Left hindlimb (tissue), 1 donor: ENCODE measurements around the gene KLHL40.
"Not testable (repeated sequence)": the region's sequence is repeated elsewhere in the genome, so short reads cannot be mapped to it uniquely, and the experiment has no call there.

Experiments used
- DNase-seq: peaks from one replicate; pipeline ENCODE4 v3.0.0-alpha.2; 2018

Gene KLHL40

DNA sequence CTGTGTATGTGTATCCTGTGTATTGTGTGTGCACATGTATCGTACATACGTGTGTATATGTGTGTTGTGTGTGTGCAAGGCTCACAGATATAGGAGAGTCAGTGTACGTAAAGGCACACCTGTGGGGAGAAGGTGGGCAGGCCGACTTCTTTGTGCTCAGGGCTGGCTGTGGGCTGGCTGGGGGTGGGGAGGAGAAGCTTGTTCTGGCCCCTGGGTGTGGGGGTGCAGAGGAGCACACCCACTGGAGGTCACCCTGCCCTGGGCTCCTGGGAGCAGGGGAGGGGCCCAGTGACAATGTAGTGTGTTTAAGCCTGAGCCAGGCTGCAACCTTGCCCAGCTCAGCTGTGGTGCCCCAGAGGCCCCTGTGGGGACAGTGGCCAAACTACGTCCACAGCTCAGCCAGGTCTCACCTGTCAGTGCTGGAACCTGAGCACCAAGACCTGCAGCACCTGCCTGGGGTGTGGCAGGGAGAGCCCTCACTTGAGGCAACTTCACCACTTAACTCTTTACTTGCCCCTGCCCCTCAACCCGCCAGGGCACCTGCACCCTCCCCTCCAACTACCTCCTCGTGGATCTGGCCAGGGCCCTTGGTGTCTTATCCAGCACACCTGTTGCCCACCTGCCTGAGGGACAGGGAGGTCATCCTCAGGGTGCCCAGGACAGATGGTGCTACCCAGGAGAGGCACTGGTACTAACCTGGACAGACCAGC lies 19.9 kb downstream of the KLHL40 start:
- DNase-seq = no peak

DNA sequence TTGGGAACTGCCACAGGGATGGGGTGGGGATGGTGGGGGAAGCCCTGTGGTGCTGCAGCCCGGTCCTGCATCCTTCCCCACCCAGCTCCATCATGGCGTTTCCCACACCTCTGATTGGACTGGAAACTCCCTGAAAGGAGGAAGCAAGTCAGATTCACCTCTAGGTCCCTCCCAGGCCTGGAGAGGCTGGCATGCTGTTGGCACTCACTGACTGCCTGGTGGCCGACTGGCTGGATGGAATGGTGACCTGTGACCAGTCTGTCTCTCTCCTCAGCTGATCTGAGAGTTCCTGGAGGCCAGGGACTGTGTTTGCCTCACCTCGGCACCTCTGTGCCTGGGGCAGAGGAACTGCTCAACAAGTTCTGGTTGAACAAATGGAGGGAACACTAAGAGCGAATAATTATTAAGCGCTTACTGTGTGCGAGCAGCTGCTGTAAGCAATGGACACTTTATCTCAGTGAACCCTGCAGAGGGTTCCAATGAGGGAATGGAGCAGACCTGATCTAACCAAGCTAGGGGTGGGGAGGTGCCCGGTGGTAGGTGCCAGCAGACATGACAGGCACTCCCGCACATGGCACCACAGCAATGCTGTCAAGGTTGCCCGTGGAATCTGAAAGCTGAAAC lies 20.7 kb downstream of the KLHL40 start:
- no peak for DNase-seq

- no peak for DNase-seq
Observed at GRCh38 chr3:42706721-42707619, 21.6 kb downstream of the KLHL40 start.

GRCh38 chr3:42707620-42708355 lies 22.5 kb downstream of the KLHL40 start:
- no peak for DNase-seq

GRCh38 chr3:42708611-42709151 lies 23.3 kb downstream of the KLHL40 start:
- DNase-seq = no peak

DNA sequence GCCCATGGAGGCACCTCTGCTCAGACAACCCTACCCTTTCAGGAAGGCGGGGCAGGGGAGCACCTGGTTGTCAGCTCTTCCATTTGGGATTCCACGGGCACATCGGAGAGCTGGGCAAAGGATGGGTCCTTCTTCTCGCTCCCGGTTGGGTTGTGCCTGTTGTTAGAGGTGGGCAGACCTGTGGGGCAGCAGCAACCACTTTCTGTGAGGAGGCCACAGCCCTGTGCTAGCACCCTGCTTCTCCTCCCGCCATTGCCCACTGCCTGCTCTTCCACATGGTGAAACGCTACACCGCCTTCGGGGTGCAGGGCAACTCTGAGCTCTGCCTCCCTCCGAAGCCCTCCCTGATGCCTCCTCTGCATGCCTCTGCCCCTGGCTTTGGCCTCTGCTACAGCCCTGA lies 24.3 kb downstream of the KLHL40 start:
- DNase-seq = no peak

DNA sequence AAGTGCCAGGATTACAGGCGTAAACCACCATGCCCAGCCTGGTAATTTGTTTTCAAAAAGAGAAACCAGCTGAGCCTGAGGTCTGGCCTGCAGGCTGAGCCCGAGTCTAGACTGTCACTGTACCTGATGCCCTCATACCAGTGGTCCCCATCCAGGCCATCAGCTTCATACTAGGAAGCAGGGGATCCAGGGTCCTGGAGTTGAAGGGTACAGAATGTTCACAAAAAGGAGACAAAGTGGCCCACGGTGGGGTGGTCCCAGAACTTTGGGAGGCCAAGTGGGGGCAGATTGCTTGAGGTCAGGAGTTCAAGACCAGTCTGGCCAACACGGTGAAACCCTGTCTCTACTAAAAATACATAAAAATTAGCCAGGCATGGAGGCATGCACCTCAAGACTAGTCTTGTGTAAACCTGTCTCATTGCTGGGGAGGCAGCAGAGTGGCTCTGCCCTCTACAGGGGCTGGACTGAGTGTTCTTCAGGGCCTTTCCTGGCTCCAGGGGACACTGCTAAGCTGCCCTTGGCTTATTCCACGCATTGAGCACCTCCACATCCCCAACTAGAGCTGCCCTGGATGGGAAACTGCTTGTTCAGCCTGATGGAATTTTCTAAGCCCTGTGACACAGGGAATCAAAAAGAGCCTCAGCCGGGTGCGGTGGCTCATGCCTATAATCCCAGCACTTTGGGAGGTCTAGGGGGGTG lies 25.1 kb downstream of the KLHL40 start:
- no peak for DNase-seq

DNA sequence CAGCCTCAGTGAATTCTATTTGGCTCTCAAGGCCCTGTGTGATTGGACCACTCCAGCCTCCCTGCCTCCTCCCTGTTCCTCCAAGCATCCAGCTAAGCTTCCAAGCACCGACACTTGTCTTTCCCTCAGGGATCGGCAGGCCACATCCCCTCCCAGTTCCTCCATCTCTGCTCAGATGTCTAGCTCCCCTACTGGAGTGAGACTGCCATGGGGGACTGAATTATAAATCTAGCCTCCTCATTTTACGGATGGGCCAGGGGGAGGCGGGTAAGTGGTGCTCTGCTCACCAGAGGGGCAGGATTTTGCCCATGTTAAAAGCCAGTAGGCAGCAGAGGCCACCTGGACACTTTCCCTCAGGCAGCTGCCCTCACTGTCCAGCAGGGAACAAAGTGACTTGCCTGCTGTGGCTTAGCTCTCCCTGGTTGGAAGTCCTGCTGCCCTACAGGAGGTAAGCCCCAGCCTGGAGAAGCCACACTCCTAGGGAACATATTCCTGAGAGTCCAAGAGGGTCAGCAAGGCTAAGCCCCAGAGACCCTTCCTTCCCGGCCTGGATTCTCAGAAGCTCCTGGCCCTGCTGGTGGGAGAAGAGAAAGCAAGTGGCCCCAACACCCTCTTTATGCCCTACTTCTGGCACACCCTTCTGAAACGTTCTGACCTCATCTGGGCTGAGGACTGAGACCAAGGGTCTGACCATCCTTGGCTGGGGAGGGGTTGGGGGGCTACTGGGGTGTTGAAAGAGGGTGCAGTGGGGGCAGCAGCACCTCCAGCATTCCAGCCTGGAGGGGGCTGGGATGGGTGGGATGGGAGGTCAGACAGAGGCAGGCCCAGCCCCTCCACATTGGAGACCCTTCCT lies 26.4 kb downstream of the KLHL40 start:
- DNase-seq = no peak

DNA sequence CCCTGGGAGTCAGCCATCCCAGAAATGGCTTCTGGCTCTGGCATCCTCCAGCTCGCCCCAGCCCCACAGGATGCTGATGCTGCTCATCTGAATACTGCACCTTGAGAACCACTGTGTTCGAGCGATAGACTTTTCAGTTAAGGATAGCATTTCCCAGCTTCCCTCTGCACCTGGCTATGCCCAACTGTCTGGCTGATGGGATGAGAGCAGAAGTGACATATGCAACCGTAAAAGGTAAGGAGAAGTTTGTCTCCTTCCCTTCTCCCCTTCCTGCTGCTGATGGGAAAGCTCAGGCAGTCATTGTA lies 27.0 kb downstream of the KLHL40 start:
- DNase-seq = no peak

DNA sequence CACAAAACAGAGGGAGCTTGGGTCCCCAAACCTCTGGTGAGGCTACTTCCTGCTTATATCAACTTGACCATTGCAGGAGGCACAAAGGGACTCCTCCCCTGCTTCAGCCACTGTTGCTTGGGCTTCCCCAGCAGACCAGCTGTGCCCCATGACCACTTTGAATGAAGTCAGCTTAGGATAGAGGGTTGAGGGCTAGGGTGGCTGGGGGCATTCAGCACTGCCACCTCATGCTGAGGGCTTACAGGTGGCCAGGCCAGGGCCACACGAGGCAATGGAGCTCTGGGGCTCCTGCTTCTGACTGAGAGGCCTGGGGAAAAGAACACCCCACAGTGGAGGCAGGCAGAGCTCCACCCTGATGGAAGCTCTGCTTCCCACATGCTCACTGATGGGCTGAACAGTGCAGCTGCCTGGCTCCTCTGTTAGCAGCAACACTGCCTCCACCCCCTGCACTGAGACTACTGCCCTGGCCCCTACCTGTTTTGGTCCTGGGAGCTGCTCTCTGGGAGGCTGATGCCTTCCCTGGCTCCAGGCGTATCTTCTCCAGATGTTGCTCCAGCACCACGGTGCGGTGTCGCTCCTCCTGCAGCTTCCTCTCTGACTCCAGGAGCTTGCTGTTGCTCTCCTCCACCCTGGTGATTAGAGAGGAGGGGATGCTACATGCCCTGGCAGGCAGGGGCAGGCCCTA lies 27.5 kb downstream of the KLHL40 start:
- DNase-seq = no peak

GRCh38 chr3:42713747-42714146 lies 28.4 kb downstream of the KLHL40 start:
- DNase-seq = no peak

GRCh38 chr3:42714171-42714852 lies 29.0 kb downstream of the KLHL40 start:
- DNase-seq = no peak

GRCh38 chr3:42717306-42717705 lies 32.0 kb downstream of the KLHL40 start:
- DNase-seq = no peak

DNA sequence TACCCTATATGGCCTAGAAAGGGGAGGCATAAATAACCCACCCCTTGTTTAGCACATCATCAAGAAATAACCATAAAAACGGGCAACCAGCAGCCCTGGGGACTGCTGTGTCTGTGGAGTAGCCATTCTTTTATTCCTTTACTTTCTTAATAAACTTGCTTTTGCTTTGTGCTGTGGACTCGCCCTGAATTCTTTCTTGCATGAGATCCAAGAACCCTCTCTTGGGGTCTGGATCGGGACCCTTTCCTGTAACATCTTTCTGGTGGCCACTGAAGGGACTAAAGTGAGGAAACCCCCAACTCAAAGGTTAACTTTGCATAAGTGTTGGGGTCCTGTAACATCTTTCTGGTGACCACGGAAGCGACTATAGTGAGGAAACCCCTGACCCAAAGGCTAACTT lies 33.0 kb downstream of the KLHL40 start:
- DNase-seq = no peak

DNA sequence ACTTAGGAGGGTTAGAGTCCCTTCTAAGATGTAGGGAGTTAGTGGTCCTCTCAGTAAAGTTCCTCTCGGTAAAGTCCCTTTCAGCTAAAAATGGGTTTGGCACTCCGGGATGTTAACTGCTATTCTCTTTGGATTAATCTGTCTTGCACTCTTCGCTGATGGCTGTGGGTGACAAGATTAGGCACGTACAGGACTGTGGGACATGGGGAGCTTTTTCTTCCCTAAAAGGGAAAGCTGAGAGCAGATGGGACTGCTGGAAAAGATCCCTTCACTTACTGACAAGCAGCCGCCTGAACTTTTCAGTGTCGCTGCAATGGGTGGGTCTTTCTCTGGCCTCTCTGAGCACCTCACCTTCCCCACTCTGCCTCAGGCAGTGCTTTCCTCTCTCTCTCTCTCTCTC lies 33.7 kb downstream of the KLHL40 start:
- DNase-seq = no peak

- no peak for DNase-seq
Observed at GRCh38 chr3:42720126-42720525, 34.8 kb downstream of the KLHL40 start.

GRCh38 chr3:42721690-42722089 lies 36.4 kb downstream of the KLHL40 start:
- DNase-seq = no peak

GRCh38 chr3:42722442-42722841 lies 37.1 kb downstream of the KLHL40 start:
- DNase-seq = not testable (repeated sequence)

GRCh38 chr3:42723219-42723618 lies 37.9 kb downstream of the KLHL40 start:
- DNase-seq = no peak

- DNase-seq = no peak
Observed at GRCh38 chr3:42725454-42725853, 40.1 kb downstream of the KLHL40 start.
